DLD1 (cell line): ENCODE measurements around the gene SOX10.
"Not testable (repeated sequence)": the region's sequence is repeated elsewhere in the genome, so short reads cannot be mapped to it uniquely, and the experiment has no call there.

ENCODE experiments used
- in situ Hi-C: cut with HindIII; loops from 2 replicates; pipeline ENCODE4 v1.10.0; 2017; ENCODE audit warnings: low sequenced_read_pairs

Gene SOX10

DNA sequence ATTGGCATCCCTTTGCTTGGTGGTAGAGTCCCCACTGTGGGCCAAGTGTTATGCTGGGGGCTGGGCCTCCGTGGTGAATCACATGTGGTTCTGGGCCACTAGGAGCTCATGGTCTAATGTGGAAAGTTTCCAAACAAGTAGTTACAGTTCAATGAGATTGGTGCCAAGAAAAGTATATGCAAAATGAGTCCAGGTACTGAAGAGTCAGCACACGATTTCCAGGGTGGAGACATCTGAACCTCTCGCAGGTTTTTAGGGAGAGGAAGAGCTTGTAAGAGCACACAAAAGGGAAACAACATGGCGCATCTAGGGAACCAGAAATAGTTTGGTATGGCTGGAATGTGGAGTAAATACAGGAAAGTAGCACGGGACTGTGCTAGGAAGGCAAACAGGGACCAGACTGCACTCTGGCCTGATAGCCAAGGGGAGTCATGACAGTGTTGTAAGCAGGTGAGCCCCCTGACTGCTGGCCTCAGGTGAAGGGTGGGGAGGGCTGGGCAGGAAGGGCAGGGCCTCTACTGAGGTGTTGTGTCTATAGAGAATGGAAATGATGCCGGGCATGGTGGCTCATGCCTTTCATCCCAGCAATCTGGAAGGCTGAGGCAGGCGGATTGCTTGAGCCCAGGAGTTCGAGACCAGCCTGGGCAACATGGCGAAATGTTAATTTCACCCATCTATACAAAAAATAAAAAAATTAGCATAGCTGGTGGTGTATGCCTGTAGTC is 18.3 kb downstream of the SOX10 start:
- in situ Hi-C loops, result no loop called here

DNA sequence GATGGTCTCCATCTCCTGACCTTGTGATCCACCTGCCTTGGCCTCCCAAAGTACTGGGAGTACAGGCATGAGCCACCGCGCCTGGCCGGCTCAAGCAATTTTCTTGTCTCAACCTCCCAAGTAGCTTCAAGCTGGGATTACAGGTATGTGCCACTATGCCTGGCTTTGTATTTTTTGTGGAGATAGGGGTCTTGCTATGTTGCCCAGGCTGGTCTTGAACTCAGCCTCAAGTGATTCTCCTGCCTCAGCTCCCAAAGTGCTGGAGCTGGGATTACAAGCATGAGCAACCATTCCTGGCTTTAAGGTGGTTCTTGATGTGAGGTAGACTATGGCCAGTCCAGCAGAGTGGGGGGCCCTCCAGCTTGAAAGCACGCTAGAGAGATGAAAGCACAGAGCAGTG is 23.3 kb downstream of the SOX10 start:
- in situ Hi-C loops, result no loop called here

- in situ Hi-C loops, result no loop called here
Measured at GRCh38 chr22:37959231-37959825, 25.0 kb downstream of the SOX10 start.

DNA sequence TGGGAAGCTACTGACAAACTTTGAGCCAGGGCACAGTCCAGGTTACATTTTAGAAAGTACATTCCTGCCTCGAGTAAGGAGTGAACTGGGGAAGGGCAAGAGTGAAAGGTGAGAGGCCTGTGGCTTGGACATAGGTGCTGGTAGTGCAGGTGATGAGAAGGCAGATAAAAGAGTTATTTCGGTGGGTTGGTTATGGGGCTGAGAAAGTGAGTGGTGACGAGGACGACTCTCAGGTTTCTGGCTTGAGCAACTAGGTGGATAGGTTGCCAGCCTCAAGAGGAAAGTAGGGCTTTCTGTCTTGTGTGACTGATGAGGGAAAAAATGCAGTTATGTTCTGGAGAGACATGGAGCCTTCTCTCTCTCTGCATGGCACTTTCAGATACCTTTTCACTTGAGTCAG is 27.1 kb downstream of the SOX10 start:
- in situ Hi-C loops, result no loop called here

DNA sequence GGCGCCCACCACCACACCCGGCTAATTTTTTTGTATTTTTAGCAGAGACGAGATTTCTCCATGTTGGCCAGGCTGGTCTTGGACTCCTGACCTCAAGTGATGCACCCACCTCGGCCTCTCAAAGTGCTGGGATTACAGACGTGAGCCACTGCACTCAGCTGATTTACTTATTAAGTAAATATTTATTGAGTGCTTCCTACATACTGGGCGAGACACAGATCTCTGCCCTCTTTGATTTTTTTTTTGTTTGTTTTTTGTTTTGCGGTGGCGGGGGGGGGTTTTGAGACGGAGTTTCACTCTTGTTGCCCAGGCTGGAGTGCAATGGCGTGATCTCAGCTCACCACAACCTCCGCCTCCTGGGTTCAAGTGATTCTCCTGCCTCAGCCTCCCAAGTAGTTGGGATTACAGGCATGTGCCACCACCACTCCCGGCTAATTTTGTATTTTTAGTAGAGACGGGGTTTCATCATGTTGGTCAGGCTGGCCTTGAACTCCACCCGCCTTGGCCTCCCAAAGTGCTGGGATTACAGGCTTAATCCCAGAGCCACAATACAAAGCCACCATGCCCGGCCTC is 28.4 kb downstream of the SOX10 start:
- in situ Hi-C loops, result not testable (repeated sequence)

DNA sequence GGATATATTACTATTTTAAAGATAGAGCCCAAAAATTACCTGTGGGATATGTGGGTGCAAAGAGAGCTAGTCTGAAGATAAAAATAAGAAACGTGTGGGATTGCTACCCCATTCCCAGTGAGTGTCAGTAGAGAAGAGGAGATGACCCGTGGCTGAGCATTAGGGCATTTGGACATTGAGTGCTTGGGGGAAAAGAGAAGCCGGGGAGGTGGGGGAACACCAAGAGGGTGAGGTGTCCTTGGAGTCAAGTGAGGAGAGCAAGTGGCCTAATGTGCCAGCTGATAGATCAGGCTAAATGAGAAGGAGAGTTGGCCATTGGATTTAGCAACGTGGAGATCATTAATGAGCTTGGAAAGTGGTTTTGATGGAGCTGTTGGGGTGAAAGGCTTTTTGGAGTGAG is 29.7 kb downstream of the SOX10 start:
- in situ Hi-C loops, result no loop called here

- in situ Hi-C loops, result no loop called here
Measured at GRCh38 chr22:37953437-37954179, 30.7 kb downstream of the SOX10 start, which contains the start of the genes C22orf23 and POLR2F. C22orf23 (minus strand) TSS chr22:37953601; CDS start chr22:37953149, 452 bp downstream. POLR2F (plus strand) TSS chr22:37953699; CDS start chr22:37953788, 89 bp downstream.

DNA sequence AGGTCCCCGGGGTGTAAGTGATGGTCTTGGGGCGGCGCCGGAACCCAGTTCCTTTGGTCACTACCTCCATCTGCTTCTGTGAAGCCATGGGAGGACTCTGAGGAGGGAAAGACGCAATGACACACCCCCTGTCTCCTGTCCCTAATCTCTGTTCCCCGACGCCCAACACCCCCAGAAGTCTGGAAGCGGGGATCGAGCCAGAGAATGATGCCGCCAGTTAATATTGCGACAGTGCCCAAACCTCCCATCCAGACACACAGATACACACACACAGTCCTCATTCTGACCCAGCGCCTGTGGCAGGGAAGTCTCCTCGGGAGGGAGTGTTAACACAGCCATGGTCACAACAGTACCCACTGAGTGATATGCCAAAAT is 31.3 kb downstream of the SOX10 start:
- in situ Hi-C loops, result no loop called here

DNA sequence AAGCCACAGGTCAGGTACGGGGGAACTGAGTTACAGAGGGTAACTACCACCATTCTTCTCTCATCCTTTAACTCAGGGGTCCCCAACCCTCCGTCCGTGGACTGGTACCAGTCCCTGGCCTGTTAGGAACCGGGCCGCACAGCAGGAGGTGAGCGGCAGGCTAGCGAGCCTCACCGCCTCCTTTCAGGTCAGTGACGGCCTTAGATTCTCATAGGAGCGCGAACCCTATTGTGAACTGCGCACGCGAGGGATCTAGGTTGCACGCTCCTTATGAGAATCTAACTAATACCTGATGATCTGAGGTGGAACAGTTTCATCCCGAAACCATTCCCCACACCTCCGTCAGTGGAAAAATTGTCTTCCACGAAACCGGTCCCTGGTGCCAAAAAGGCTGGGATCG is 31.7 kb downstream of the SOX10 start:
- in situ Hi-C loops, result not testable (repeated sequence)

- in situ Hi-C loops, result no loop called here
Measured at GRCh38 chr22:37951305-37951704, 33.0 kb downstream of the SOX10 start.

DNA sequence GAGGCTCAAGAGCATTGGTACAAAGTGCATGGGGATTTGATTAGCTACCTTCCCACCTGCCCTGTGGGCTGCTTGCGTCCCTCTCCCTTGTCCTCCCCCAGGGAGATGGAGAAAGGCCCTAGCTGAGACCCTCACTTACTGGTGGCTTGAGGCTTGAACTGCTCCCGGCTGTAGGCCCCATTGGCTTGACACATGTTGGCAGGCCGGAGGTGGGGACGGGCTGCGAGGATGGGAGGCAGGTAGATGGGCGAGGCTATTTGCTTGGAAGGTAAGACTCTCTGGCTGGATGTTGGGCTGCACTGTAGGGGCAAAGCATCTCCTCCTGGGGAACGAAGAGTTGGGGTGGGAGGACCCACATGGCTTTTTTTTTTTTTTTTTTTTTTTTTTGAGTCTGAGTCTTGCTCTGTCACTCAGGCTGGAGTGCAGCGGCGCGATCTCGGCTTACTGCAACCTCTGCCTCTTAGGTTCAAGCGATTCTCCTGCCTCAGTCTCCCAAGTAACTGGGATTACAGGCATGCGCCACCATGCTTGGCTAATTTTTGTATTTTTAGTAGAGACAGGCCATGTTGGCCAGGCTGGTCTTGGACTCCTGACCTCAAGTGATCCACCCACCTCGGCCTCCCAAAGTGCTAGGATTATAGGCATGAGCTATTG is 37.1 kb downstream of the SOX10 start:
- in situ Hi-C loops, result not testable (repeated sequence)

DNA sequence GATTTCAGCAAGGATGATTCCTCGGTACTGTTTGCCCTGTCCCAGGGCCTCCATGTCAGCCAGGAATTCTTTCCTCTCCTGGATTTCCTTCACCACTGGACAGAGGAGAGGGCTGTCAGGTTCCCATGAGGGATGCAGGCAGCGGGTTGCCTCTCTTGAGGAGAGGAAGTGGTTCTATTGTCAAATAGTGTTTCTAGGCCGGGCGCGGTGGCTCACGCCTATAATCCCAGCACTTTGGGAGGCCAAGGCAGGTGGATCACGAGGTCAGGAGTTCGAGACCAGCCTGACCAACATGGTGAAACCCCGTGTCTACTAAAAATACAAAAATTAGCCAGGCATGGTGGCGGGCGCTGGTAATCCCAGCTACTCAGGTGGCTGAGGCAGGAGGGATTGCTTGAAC is 39.9 kb downstream of the SOX10 start:
- in situ Hi-C loops, result not testable (repeated sequence)

DNA sequence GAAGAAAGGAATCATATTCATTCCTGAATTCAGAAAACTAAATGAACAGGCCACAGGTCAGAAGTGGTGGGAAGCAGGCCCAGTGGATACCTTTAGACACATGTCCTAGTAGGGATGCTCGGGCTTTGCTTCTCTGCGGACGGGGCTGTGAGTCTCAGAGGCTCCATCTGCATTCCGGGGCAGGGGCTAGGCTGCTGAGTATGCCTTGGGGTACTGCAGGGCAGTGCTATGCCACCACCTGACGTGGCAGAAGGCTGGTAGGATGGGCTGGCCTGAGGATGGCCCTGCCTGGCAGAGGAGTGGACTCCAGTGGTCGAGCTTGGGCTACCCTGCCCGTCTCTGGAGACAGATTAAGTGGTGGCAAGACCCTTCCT is 40.5 kb downstream of the SOX10 start:
- in situ Hi-C loops, result no loop called here

GRCh38 chr22:37943136-37943824 is 41.1 kb downstream of the SOX10 start:
- in situ Hi-C loops, result no loop called here

DNA sequence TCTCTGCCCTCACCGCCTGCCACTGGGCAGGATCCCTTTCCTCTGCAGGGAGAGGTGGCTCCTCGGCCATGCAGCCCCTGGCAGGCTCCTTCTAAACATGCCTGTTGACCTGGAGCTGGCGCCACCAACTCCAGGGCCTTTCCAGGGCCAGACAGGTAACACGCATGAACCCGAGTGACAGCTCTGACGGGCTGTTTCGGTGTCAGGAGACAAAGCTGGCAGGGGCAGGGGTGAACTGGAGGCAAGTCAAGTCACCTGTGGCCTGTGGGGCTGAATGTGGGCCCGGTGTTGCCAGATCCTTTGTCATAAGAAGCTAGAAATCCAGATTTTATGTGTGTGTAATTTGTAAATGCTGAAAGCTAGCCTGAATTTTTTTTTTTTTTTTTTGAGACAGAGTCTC is 42.2 kb downstream of the SOX10 start:
- in situ Hi-C loops, result no loop called here

DNA sequence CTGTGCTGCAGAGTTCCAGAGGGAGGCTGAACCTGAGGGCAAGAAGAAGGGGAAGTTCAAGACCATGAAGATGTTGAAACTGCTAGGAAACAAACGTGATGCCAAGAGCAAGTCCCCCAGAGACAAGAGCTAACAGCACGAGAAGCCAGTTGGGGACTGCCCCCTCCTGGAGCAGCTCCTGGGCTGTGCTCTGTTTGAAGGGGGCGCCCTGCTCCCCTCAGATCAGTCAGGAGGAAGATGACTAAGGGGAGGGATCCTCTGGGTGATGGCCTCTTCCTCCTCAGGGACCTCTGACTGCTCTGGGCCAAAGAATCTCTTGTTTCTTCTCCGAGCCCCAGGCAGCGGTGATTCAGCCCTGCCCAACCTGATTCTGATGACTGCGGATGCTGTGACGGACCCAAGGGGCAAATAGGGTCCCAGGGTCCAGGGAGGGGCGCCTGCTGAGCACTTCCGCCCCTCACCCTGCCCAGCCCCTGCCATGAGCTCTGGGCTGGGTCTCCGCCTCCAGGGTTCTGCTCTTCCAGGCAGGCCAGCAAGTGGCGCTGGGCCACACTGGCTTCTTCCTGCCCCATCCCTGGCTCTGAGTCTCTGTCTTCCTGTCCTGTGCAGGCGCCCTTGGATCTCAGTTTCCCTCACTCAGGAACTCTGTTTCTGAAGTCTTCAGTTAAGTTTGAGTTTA is 43.5 kb downstream of the SOX10 start:
- in situ Hi-C loops, result no loop called here

DNA sequence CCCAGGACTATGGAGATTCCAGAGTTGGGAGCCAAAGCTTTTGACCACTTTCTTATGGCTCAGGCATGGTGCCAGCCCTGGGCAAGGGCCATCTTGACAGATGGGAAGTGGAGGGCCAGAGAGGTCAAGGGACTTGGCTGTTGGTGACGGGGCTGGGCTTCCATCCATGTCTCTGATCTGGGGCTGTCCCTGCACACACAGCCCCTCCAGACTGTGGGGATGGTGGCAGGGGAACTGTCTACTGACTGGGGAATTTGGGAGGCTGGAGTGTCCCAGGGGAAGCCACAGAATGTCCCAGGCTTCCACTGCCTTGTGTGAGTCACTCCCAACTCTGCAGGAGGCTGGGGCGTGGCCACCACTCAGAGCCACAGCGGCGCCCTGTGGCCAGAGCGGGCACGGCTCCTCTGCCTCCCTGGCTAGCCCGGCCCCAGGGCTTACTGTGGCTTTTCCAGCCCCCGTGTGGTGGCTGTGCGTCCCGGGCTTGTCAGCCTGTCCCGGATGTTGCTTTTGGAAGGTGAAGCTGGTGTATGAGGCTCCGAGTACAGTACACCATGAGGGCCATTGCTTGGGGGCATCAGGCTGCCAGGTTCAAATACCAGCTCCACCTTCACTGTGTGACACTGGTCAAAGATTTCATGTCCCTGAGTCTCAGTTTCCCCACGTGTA is 50.5 kb downstream of the SOX10 start:
- in situ Hi-C loops, result no loop called here

DNA sequence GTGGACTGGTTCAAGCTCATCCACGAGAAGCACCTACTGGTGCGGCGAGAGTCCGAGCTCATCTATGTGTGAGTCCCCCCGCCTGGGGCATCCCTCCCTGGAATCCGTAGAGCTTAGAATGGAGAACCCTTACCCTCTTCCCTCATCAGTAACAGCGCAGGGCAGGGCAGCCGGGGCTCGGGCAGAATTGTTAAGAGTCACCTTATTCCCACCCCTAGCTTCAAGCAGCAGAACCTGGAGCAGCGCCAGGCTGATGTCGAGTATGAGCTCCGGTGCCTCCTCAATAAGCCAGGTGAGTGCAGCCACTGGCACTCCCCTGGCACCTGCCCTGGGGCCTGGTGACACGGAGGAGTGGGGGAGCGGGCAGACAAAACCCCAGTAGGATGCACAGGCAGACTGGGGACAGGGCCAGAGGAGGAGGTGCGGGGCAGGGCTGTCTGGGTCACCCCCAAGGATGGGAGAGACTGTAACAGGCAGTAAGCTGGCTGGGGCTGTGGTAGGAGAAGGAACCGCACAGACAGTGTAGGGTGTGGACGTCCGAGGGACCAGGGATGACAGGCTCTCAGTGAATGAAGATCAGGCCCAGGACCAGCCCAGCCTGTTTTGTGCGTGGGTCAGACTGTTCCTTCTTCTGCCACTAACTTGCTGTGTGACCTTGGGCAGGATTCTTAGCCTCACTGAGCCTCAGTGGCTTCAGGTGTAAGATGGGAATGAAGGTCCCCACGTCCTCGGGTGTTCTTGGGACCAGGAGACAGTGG is 51.4 kb downstream of the SOX10 start:
- in situ Hi-C loops, result no loop called here

DNA sequence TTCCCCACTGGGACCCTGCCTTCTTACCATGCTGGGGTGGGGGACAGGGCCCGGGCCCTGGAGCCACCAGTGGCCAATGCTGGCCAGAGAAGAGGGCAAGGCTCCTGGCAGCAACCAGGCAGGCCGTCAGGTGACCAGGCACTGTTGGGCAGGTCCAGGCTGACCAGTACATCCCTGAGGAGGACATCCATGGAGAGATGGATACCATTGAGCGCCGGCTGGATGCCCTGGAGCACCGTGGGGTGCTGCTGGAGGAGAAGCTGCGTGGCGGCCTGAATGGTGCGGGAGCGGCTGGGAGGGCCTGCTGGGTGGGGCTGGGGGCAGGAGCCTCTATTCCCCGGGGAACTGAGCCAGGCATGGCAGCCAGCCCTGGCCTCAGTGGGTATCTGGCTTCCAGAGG is 52.0 kb downstream of the SOX10 start:
- in situ Hi-C loops, result no loop called here
